HT-29 (cell line): ENCODE results near the gene SH3D21. TPM values are rescaled to one million over a fixed set of nuclear protein-coding genes. Genes with fewer than 3 reads are reported as not detected.

Source experiments
- DNase-seq: peaks from one replicate; pipeline ENCODE4 v3.0.0-alpha.2; 2015; ENCODE audit warnings: low spot score
- total RNA-seq: library from RNA; depleted of rRNA; stranded (reverse); fragments of >200 nt; shearing (Covaris generic); gene quantifications from 2 replicates; pipeline ENCODE4 v1.2.3, GENCODE V29; 2014

The SH3D21 gene
- total RNA-seq, 1 experiment from 2014 or later, result 12.6 TPM

GRCh38 chr1:36303650-36304360 lies 2.4 kb upstream of the SH3D21 start:
- no peak for DNase-seq

- no peak for DNase-seq
Measured at GRCh38 chr1:36304521-36304920, 1.6 kb upstream of the SH3D21 start.

DNA sequence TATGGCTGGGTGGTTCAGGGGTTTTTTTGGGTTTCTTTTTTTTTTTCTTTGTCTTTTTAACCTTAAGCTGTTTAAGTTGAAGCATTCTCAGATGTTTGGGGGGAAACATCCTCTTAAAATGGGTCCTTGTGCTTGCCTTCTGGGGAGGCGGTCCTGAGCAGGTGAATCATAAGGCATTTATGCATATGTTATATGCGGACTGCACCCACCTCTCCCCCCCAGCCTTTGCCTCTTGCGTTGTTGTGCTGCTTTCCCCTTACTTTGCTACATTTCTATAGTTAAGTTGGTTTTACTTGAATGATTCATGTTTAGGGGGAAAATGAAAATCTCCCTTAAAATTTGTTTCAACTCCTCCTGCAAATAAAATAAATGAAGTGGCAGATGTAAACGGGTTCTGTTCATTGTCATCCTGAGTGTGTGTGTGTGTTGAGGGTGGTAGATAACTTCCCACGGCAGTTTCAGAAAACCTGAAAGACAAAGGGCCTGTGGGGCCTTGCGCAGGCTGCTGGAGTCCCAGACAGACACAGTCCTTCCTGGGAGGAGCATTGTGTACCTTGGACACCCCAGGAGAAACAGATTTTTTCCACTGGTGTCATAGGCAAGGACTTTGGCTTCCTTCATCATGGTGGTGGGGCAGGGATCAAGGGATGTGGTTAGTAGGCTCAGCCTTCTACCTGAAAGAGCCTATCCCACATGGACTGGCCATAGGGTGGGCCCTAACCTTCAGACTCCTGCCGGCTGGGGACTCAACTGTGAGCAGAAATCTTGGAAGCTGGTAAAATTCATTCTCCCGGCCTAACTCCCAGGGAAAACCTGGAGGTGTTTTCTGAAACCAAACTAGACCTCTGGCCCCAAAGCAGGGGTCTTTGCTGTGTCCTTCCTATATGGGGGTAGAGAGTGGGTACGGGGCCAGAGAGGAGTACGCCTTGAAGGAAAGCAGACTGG lies 926 bp upstream of the SH3D21 start:
- peak; percentile 75 for DNase-seq

- DNase-seq, result peak; percentile 50
Measured at GRCh38 chr1:36305915-36306209, 306 bp upstream of the SH3D21 start.

GRCh38 chr1:36306902-36307456 lies 811 bp downstream of the SH3D21 start:
- peak; percentile 97 for DNase-seq

DNA sequence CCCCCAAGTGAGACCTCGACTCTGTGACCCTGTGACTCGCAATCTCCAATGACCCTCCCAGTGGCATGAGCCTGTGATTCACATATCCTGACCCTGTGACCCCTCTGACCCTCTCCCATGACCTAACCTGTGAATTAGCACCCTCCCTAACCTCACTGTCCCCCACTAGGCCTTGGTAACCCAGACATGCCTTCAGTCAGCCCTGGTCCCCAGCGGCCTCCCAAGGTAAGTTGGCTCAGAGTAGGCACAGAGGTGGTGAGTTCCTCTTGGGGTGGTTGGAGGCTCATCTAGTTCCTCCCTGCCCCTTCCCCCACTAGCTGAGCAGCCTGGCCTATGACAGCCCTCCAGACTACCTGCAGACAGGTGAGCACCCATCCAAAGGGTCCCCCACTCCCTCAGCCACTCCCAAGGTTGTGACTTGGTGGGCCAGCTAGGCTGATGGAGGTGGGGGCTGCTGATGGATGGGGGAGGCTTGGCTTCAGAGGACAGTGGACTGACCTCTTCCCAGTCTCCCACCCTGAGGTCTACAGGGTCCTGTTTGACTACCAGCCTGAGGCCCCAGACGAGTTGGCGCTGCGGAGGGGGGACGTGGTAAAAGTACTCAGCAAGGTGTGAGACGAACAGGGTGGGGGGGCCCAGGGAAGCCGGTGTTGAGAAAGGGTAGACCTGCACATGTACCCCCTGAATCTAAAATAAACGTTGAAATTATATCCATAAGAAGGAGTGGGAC lies 1.6 kb downstream of the SH3D21 start:
- DNase-seq, result no peak

GRCh38 chr1:36309397-36309796 lies 3.2 kb downstream of the SH3D21 start:
- no peak for DNase-seq

- no peak for DNase-seq
Measured at GRCh38 chr1:36320291-36320761, 14.2 kb downstream of the SH3D21 start.

- DNase-seq, result no peak
Measured at GRCh38 chr1:36320767-36321118, 14.6 kb downstream of the SH3D21 start.

DNA sequence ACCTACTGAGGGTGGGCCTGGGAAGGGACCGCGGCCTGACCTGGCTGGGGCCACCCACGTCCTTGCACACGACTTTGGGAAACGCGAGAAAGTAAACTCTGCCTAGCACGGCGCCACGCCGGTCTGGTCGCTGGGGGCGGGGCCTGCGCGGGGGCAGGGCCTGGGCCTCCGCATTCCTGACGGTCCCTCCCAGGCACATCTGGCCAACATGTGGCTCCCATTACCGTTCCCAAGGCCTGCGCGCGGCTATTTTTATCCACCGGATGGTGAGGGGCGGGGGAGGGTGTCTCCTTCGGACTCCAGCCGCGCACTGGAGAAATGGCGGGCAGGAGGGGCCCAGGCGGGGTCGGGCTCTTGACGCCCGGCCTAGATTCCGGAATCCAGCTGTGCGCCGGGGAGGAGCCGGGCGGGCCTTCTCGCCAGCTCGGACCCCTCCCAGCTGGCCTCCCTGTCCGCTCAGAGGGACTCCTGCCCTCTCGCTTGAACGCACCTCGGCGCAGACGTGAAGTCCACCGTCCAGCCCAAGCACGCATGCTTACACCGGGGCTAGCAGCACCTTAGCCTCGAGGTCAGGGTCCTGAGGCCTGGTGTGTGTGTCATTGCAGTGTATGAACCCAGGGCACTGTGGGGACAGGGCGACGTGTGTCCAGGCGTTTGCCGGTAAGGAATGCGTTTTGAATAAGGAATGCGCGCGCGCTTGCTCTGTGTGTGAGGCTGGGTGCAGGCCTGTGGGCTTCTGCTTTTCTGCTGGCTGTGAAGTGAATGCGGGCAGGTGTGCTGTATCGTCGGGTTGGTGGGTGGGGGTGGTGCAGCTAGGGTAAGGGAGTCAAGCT lies 15.2 kb downstream of the SH3D21 start:
- no peak for DNase-seq

GRCh38 chr1:36322041-36322785 lies 16.0 kb downstream of the SH3D21 start:
- DNase-seq, result no peak

DNA sequence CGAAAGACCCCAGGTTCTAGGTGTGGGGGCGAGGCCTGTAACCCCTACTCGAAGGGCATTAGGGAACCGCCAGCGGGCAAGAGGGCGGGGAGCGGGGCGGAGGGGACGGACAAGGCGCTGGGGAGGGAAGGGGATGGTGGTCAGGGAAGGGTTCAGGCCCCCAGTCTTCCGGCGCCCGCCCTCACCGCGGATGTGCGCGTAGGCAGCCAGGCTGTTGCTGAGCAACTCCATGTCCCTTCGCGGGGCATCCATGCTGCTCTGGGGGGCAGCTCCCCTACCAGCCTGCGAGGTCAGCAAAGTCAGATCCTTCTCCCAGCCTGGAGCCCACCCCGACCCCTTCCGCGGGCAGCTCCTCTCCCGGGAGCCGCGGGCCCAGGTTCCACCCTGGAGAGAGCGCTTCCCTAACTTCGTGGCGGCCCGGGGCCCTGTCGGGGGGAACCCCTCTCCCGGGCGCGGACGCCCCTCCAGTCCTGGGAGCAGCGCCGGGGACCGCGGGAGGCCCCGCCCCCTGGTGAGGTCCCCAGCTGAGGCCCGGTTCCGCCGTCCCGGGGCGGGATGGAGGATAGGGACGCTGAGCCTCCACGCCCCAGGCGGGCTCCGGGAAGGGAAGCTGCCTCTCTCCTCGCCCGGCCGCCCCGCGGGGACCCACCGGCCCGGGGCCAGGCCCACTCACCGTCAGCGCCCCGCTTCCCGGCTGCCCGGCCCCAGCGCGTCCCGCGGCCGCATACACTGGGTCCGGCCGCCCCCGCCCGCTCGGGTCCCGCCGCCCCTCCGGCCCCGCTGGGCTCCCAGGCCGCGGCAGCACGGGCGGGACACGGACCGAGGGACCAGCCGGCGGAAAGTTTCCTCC lies 16.8 kb downstream of the SH3D21 start:
- no peak for DNase-seq

DNA sequence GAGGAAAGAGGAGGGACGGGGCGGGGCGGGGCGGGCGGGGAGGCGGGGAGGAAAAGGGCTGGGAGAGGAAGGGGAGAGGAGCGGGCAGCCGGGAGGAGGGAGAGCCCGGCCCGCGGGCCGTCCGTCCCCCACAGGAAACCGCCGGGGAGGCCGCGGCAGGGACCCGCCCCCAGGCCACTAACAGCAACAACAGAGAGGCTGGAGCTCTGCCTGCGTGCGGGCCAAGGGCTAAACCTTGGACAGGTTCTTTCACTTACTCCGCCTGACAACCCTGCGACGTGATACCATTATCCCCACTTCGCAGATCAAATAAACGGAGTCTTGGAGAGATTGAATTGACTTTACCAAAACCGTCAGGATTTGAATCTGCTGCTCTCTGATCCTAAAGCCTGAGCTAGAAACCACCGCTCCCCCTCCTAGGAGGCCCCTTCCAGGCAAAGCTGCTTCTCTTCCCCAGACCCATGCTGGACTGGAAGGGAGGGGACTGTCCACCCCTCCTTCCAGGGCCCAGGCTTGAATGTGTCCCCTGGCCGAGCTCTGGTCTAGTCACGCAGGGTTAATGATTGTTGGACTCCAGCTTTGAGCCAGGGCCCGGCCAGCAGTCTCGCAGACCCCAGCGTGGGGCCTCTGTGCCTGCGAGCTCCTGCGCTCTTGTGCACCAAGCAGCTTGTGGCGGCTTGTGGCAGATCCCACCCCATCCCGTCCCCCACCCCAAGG lies 17.6 kb downstream of the SH3D21 start, which contains the start of gene EVA1B:
Gene EVA1B (minus strand): TSS at position 10 of the 717 bp plus-strand sequence. CDS start 608 bp downstream, outside the sequence.
- DNase-seq, result peak; percentile 38

DNA sequence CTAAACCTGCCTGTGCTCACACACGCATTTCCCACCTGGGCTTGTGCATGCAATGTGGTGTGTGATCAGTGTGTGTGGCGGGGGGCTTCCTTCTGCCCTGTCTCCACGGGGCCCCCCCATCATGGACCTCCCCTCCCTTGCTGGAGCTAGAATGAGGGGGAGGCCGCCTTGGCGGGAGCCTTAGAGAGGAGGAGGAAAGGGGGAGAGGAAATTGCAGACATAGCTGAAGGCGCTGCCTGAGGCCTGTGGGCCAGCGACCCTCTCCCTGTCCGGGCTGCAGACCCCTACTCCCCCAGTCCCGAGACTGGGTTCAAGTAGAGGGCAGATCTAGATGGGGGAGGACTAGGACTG lies 18.2 kb downstream of the SH3D21 start:
- no peak for DNase-seq

- peak; percentile 34 for DNase-seq
Measured at GRCh38 chr1:36326499-36326898, 20.3 kb downstream of the SH3D21 start.

- DNase-seq, result no peak
Measured at GRCh38 chr1:36327421-36328087, 21.4 kb downstream of the SH3D21 start.

DNA sequence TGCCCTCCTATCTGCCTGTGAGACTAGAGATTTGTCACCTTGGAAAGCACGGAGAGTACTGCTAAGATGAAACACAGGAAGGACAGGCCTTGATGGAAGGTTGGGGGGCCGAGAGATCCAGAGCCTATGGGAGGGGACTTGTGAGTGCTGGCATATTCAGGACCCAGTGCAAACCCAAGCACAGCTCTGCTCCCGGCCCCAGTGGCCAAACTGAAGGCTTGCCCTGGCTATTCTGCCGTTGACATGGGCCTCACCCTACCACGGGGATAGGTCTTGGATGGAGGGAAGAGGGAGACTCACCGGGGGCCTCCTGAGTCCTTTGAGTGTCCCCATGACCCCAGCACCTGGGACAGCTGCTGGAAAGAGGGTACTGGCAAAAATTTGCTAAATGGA lies 21.9 kb downstream of the SH3D21 start:
- no peak for DNase-seq

- DNase-seq, result peak; percentile 55
Measured at GRCh38 chr1:36328713-36329112, 22.5 kb downstream of the SH3D21 start.
